Tibial artery (tissue), 4 donors: ENCODE measurements around the gene TOM1L1.

ENCODE experiments used
- DNase-seq, 2 donors: peaks; one replicate each; pipeline ENCODE4 v3.0.0-alpha.2; 2019
- H3K27ac ChIP-seq, 2 donors: fragments of 200-600 bp; sonication (generic) in 1 of 2; 1 replicate in 1 of 2; 2 replicates in 1 of 2; pipeline ENCODE4 v1.5.1; 2018 to 2019; ENCODE audit warnings: mild to moderate bottlenecking in 1 of 2
- H3K27me3 ChIP-seq, 2 donors: fragments of 200-600 bp; sonication (generic) in 1 of 2; one replicate each; pipeline versions ENCODE4 v1.5.1 to v1.6.0; 2016 to 2019
- H3K36me3 ChIP-seq, 3 donors: fragments of 200-600 bp; sonication (generic) in 2 of 3; one replicate each; pipeline ENCODE4 v1.5.1; 2016 to 2019; ENCODE audit warnings: mild to moderate bottlenecking in 2 of 3
- H3K4me1 ChIP-seq, 4 donors: fragments of 200-600 bp; sonication (generic) in 2 of 4; 1 replicate in 3 of 4; 2 replicates in 1 of 4; pipeline ENCODE4 v1.5.1; 2016 to 2019
- H3K4me3 ChIP-seq, 2 donors: fragments of 200-600 bp; sonication (generic) in 1 of 2; 1 replicate in 1 of 2; 2 replicates in 1 of 2; pipeline ENCODE4 v1.5.1; 2018 to 2019; ENCODE audit warnings: mild to moderate bottlenecking in 2 of 2
- H3K9me3 ChIP-seq, 3 donors: fragments of 200-600 bp; sonication (generic) in 1 of 3; one replicate each; pipeline ENCODE4 v1.5.1; 2016 to 2019
- CTCF ChIP-seq, 2 experiments: fragments of 200-600 bp in 1 of 2; fragments of 450-650 bp in 1 of 2; IDR thresholded peaks; one replicate each; pipeline ENCODE4 v1.5.1; 2017 to 2019; ENCODE audit warnings: antibody characterized with exemption in 2 of 2, mild to moderate bottlenecking in 1 of 2, moderate library complexity in 1 of 2
- intact Hi-C: fragments of 100-400 bp; cut with DNase I; formaldehyde crosslinking; loops from one replicate; pipeline ENCODE4 v1.15.0; 2023; ENCODE audit warnings: low total_unique reads

TOM1L1 gene

GRCh38 chr17:54899721-54900456 is 763 bp upstream of the TOM1L1 start:
- intact Hi-C loops: no loop called here
- no peaks in the 10 kb centered on the region for H3K27me3 ChIP-seq
- H3K36me3 ChIP-seq: no peaks in the 10 kb centered on the region
- H3K27ac ChIP-seq: no peak overlapping the region
- DNase-seq: no peak
- H3K9me3 ChIP-seq: no peaks in the 10 kb centered on the region
- H3K4me1 ChIP-seq: peaks cover 0 to 13% (median 8%) of the 10 kb centered on the region in 4 donors
- no peak for TF ChIP-seq CTCF (IDR thresholded peaks at IDR 0.05)
- peak overlapping the region; percentile 59 to 66 for H3K4me3 ChIP-seq

GRCh38 chr17:54901230-54901822 is 674 bp downstream of the TOM1L1 start:
- H3K4me3 ChIP-seq: peak overlapping the region; percentile 59 to 66
- H3K36me3 ChIP-seq: peaks cover 0 to 4% (median 0%) of the 10 kb centered on the region in 3 donors
- peak overlapping the region in 1 of 2 donors; percentile 66 for H3K27ac ChIP-seq
- H3K9me3 ChIP-seq: no peaks in the 10 kb centered on the region
- no peak for DNase-seq
- TF ChIP-seq CTCF (IDR thresholded peaks at IDR 0.05): no peak
- H3K4me1 ChIP-seq: peaks cover 0 to 13% (median 8%) of the 10 kb centered on the region in 4 donors
- no peaks in the 10 kb centered on the region for H3K27me3 ChIP-seq
- intact Hi-C loops: no loop called here

GRCh38 chr17:54902017-54902416 is 1.4 kb downstream of the TOM1L1 start:
- H3K4me3 ChIP-seq: peak overlapping the region; percentile 59 to 66
- H3K27ac ChIP-seq: peak overlapping the region in 1 of 2 donors; percentile 11
- no peak for DNase-seq
- no peaks in the 10 kb centered on the region for H3K9me3 ChIP-seq
- H3K4me1 ChIP-seq: peaks cover 0 to 13% (median 8%) of the 10 kb centered on the region in 4 donors
- intact Hi-C loops: no loop called here
- no peaks in the 10 kb centered on the region for H3K27me3 ChIP-seq
- no peak for TF ChIP-seq CTCF (IDR thresholded peaks at IDR 0.05)
- H3K36me3 ChIP-seq: peaks cover 0 to 4% (median 4%) of the 10 kb centered on the region in 3 donors

DNA sequence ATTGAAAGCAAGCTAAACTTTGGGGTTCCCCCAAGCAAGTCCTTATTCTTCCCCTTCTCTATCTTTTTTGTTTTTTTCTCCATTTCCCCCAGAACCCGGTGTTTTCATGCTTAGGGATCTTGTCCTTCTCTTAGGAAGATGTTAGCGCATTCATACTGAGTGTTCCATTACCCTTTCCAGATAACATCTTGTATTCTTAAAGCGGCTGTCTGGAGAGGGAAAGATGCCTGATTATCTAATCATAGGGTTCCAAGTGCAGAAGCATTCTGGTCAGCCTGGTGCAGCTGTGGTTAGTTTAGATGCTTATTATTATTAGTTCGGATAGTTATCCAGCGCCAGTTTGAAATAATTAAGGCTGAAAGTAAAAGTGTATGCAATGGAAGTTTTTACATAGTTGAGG is 2.0 kb downstream of the TOM1L1 start:
- Histone ChIP-seq H3K4me3 (no peak overlapping the region), H3K27ac (peak overlapping the region in 1 of 2 donors; percentile 11), H3K4me1 (peaks cover 0 to 13% (median 8%) of the 10 kb centered on the region in 4 donors), H3K27me3 (no peaks in the 10 kb centered on the region), H3K9me3 (no peaks in the 10 kb centered on the region), H3K36me3 (peaks cover 0 to 4% (median 4%) of the 10 kb centered on the region in 3 donors)
- intact Hi-C loops: no loop called here
- TF ChIP-seq CTCF (IDR thresholded peaks at IDR 0.05): no peak
- DNase-seq: no peak

DNA sequence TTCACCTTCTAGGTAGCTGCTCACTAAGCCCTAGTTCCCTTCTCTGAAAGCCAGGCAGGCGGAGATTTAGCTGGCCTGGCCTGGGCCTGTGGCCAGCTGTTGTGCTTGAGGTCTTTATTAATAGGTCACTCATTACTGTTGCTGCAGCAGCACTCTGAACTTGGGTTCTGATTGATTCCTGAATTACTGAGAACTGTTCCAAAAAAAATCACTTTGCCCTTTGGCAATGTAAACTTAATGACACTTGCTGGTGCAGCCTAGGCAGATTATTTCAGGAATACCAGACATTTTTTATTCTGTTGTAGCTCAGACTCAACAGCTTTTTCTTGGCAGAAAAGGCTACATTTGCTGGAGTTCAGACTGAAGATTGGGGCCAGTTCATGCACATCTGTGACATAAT is 2.7 kb downstream of the TOM1L1 start:
- Histone ChIP-seq H3K27me3 (no peaks in the 10 kb centered on the region), H3K9me3 (no peaks in the 10 kb centered on the region), H3K4me1 (peaks cover 0 to 13% (median 8%) of the 10 kb centered on the region in 4 donors), H3K36me3 (peaks cover 0 to 4% (median 4%) of the 10 kb centered on the region in 3 donors), H3K4me3 (no peak overlapping the region), H3K27ac (no peak overlapping the region)
- DNase-seq: no peak
- intact Hi-C loops: no loop called here
- no peak for TF ChIP-seq CTCF (IDR thresholded peaks at IDR 0.05)
